H1 (cell line): ENCODE data around the gene TAF11L14. TPM values are rescaled to one million over a fixed set of nuclear protein-coding genes. Genes with fewer than 3 reads are reported as not detected.
"Not testable (repeated sequence)": the region's sequence is repeated elsewhere in the genome, so short reads cannot be mapped to it uniquely, and the experiment has no call there.

Experiments used
- CTCF ChIA-PET: fragments of 300-600 bp; sonication (Branson Sonifier 250); formaldehyde crosslinking; loops from one replicate; lab custom pipeline; 2021; ENCODE audit not compliant: partially characterized antibody; lab: Charles Lee
- POLR2A ChIA-PET: fragments of 300-600 bp; sonication (Branson Sonifier 250); formaldehyde crosslinking; loops from one replicate; lab custom pipeline; 2021; ENCODE audit warnings: inconsistent platforms; ENCODE audit not compliant: partially characterized antibody; lab: Charles Lee
- DNase-seq, 2 experiments: peaks; one replicate each; pipeline versions ENCODE4 v3.0.0 to v3.0.0-alpha.2; 2010 to 2022; ENCODE audit warnings: low spot score in 2 of 2, low read depth in 1 of 2, mixed read lengths in 1 of 2
- FAIRE-seq: peaks from 2 replicates; lab custom pipeline; 2011; peaks lifted over from hg19 to GRCh38; lab: Jason Lieb, UNC
- H2AFZ ChIP-seq: 2 replicates; pipeline ENCODE4 v1.8.1; 2012; ENCODE audit warnings: low read length, inconsistent platforms
- H2AK5ac ChIP-seq: 2 replicates; pipeline ENCODE4 v1.6.1; 2013; ENCODE audit warnings: low read depth, low read length
- H2BK120ac ChIP-seq: replicated peaks from 2 replicates; pipeline ENCODE3; 2013; ENCODE audit warnings: low read depth, low read length, inconsistent platforms
- H2BK12ac ChIP-seq: 2 replicates; pipeline ENCODE4 v1.6.1; 2013; ENCODE audit warnings: low read depth, low read length
- H2BK15ac ChIP-seq: 2 replicates; pipeline ENCODE4 v1.6.1; 2013; ENCODE audit warnings: low read length
- H2BK20ac ChIP-seq: 2 replicates; pipeline ENCODE4 v1.6.1; 2013; ENCODE audit warnings: low read length
- H2BK5ac ChIP-seq: 2 replicates; pipeline ENCODE4 v1.6.1; 2013; ENCODE audit warnings: low read depth, low read length
- H3K14ac ChIP-seq: 2 replicates; pipeline ENCODE4 v1.6.1; 2013; ENCODE audit warnings: inconsistent platforms; ENCODE audit not compliant: insufficient read length
- H3K18ac ChIP-seq: 2 replicates; pipeline ENCODE4 v1.6.1; 2013; ENCODE audit warnings: low read length; ENCODE audit errors: extremely low read depth
- H3K23ac ChIP-seq: 2 replicates; pipeline ENCODE4 v1.6.1; 2013; ENCODE audit warnings: inconsistent platforms; ENCODE audit not compliant: insufficient read length
- H3K23me2 ChIP-seq: 2 replicates; pipeline ENCODE4 v1.6.1; 2013; ENCODE audit warnings: low read depth, low read length
- H3K27ac ChIP-seq: 2 replicates; pipeline ENCODE4 v1.6.1; 2011; ENCODE audit warnings: low read depth, low read length, inconsistent platforms
- H3K27me3 ChIP-seq, 4 experiments: replicated peaks in 1 of 4; 1 replicate in 1 of 4; 2 replicates in 3 of 4; pipeline versions ENCODE4 v1.6.1 to v1.8.1; 2011 to 2013; ENCODE audit warnings: low read length in 3 of 4, mild to moderate bottlenecking in 3 of 4, inconsistent platforms in 2 of 4, mixed read lengths in 2 of 4, moderate library complexity in 1 of 4; ENCODE audit not compliant: control insufficient read depth in 3 of 4, insufficient read depth in 3 of 4; ENCODE audit errors: extremely low read depth in 1 of 4
- H3K36me3 ChIP-seq, 4 experiments: 2 replicates each; pipeline versions ENCODE4 v1.6.1 to v1.8.1; 2011 to 2013; ENCODE audit warnings: mild to moderate bottlenecking in 4 of 4, low read length in 3 of 4, moderate library complexity in 2 of 4, control low read depth in 1 of 4, inconsistent platforms in 1 of 4; ENCODE audit not compliant: insufficient read depth in 4 of 4, control insufficient read depth in 2 of 4
- H3K4ac ChIP-seq: replicated peaks from 2 replicates; pipeline ENCODE3; 2013; ENCODE audit warnings: low read length, low read depth, mixed read lengths, inconsistent platforms; ENCODE audit not compliant: insufficient read length
- H3K4me1 ChIP-seq, 4 experiments: replicated peaks in 1 of 4; 1 replicate in 1 of 4; 2 replicates in 3 of 4; pipeline versions ENCODE4 v1.6.1 to v1.8.1; 2011 to 2013; ENCODE audit warnings: low read length in 3 of 4, inconsistent platforms in 2 of 4, mixed read lengths in 1 of 4; ENCODE audit not compliant: insufficient read depth in 4 of 4, control insufficient read depth in 3 of 4
- H3K4me2 ChIP-seq, 2 experiments: 2 replicates each; pipeline versions ENCODE4 v1.6.1 to v1.8.1; 2011 to 2013; ENCODE audit warnings: low read depth in 2 of 2, low read length in 2 of 2, control low read depth in 1 of 2, inconsistent platforms in 1 of 2, mild to moderate bottlenecking in 1 of 2; ENCODE audit not compliant: insufficient read depth in 1 of 2
- H3K4me3 ChIP-seq, 4 experiments: fragments of 200-600, 300-600 bp in 1 of 4; sonication (generic), shearing (Covaris generic), sonication (Bioruptor Twin) in 1 of 4; 2 replicates each; pipeline versions ENCODE4 v1.5.1 to v1.8.1; 2011 to 2016; ENCODE audit warnings: low read length in 4 of 4, low read depth in 3 of 4, control low read depth in 2 of 4, inconsistent platforms in 2 of 4, mild to moderate bottlenecking in 2 of 4, mixed read lengths in 1 of 4, moderate library complexity in 1 of 4; ENCODE audit not compliant: insufficient read depth in 2 of 4; ENCODE audit errors: extremely low read depth in 1 of 4
- H3K56ac ChIP-seq: replicated peaks from 2 replicates; pipeline ENCODE3; 2013; ENCODE audit warnings: low read depth, mild to moderate bottlenecking, mixed read lengths, low read length, inconsistent platforms; ENCODE audit not compliant: insufficient read length
- H3K79me1 ChIP-seq: 2 replicates; pipeline ENCODE4 v1.6.1; 2013; ENCODE audit warnings: low read depth, low read length, control low read depth
- H3K79me2 ChIP-seq, 2 experiments: 2 replicates each; pipeline versions ENCODE4 v1.6.1 to v1.8.1; 2012 to 2013; ENCODE audit warnings: low read length in 2 of 2, mild to moderate bottlenecking in 2 of 2, inconsistent platforms in 1 of 2; ENCODE audit not compliant: insufficient read depth in 2 of 2, control insufficient read depth in 1 of 2
- H3K9ac ChIP-seq, 4 experiments: replicated peaks in 1 of 4; 1 replicate in 1 of 4; 2 replicates in 3 of 4; pipeline versions ENCODE4 v1.6.1 to v1.8.1; 2011 to 2013; ENCODE audit warnings: low read depth in 3 of 4, low read length in 3 of 4, control low read depth in 2 of 4, mild to moderate bottlenecking in 2 of 4, moderate library complexity in 2 of 4, inconsistent platforms in 1 of 4; ENCODE audit errors: extremely low read depth in 1 of 4
- H3K9me3 ChIP-seq, 2 experiments: 2 replicates each; pipeline versions ENCODE4 v1.6.1 to v1.8.1; 2012 to 2013; ENCODE audit warnings: mild to moderate bottlenecking in 2 of 2, moderate library complexity in 2 of 2, control low read depth in 1 of 2, inconsistent platforms in 1 of 2, low read depth in 1 of 2, low read length in 1 of 2, mixed read lengths in 1 of 2; ENCODE audit not compliant: insufficient read depth in 2 of 2
- H4K20me1 ChIP-seq, 2 experiments: replicated peaks in 1 of 2; 2 replicates each; pipeline versions ENCODE3 to v1.8.1; 2011 to 2013; ENCODE audit warnings: inconsistent platforms in 2 of 2, low read length in 2 of 2, mild to moderate bottlenecking in 1 of 2; ENCODE audit not compliant: insufficient read depth in 2 of 2, control insufficient read depth in 1 of 2
- H4K5ac ChIP-seq: 2 replicates; pipeline ENCODE4 v1.6.1; 2013; ENCODE audit warnings: low read length, low read depth, mixed read lengths, inconsistent platforms; ENCODE audit not compliant: insufficient read length
- H4K8ac ChIP-seq: 2 replicates; pipeline ENCODE4 v1.8.0; 2013; ENCODE audit warnings: mild to moderate bottlenecking, moderate library complexity, low read length, inconsistent platforms; ENCODE audit not compliant: insufficient read depth; ENCODE audit errors: extremely low read depth
- H4K91ac ChIP-seq: replicated peaks from 2 replicates; pipeline ENCODE3; 2013; ENCODE audit warnings: low read length, mixed read lengths, inconsistent platforms; ENCODE audit not compliant: insufficient read length
- WGBS, 2 experiments: shearing (Covaris generic) in 1 of 2; methylation state at CpG; one replicate each; pipeline versions ENCODE4 v1.1.6 to v1.1.7; 2013 to 2015; ENCODE audit warnings: low lambda C conversion rate in 2 of 2, mixed read lengths in 2 of 2, inconsistent platforms in 1 of 2, low coverage in 1 of 2, missing lambda C conversion rate in 1 of 2; ENCODE audit not compliant: insufficient replicate concordance in 2 of 2, insufficient coverage in 1 of 2, insufficient read length in 1 of 2; ENCODE audit errors: extremely low coverage in 1 of 2, missing lambda C conversion rate in 1 of 2; 5-methylcytosine and 5-hydroxymethylcytosine counted together
- polyA plus RNA-seq, 7 experiments: library from polyadenylated mRNA; depleted of rRNA in 3 of 7; stranded (reverse) in 5 of 7; unstranded in 2 of 7; fragments of >200 nt in 5 of 7; fragments of 200-250 nt in 2 of 7; gene quantifications; 1 replicate in 5 of 7; 2 replicates in 1 of 7; 4 replicates in 1 of 7; pipeline versions ENCODE4 v1.2.1 to v1.2.3, GENCODE V29; 2011 to 2013; ENCODE audit warnings: missing spikeins in 2 of 7, mixed read lengths in 2 of 7
- total RNA-seq: library from RNA; stranded (reverse); fragmentation: NEBNext Ultra II Directional; extraction: Animal tissue kit (Norgen Biotek cat#: 25700); gene quantifications from 2 replicates; pipeline ENCODE4 v1.2.1, GENCODE V29; 2021

The TAF11L14 gene
- total and polyA plus RNA-seq, 2 of the 8 experiments (the other 6 are each of a cell fraction or from before 2014, with no cell fraction given), result not detected

DNA sequence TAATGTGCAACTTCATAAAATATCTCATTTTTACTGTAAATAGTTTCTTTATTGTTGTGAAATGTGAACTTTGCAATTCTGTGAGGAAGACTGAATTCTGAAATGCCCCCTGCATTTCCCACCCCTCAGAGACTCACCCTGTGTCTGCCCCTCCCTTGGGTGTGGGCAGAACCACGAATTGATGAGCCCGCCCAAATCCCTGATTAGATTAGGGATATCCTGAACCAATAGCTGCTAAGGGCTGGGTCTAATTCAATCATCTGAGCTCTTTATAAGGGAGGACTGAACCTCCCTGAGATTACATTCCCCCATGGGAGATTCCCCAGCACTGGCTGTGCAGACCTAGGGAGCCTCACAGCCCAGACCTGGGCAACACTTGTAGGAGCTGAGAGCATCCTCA, 24.2 kb upstream of the TAF11L14 start, which contains the start of gene TAF11L12:
TSS of gene TAF11L12 (plus strand) at position 301 of the 400 bp plus-strand sequence.
- H4K8ac ChIP-seq, H3K4me2 ChIP-seq, H3K36me3 ChIP-seq, H3K27ac ChIP-seq, H3K4me1 ChIP-seq, H3K9me3 ChIP-seq, H4K91ac ChIP-seq, H2AFZ ChIP-seq, H3K4me3 ChIP-seq, POLR2A ChIA-PET, H3K14ac ChIP-seq, H3K4ac ChIP-seq, H3K18ac ChIP-seq, H2AK5ac ChIP-seq, H2BK5ac ChIP-seq, H3K23me2 ChIP-seq, H3K27me3 ChIP-seq, H3K79me1 ChIP-seq, H3K79me2 ChIP-seq, H3K23ac ChIP-seq, H2BK20ac ChIP-seq, H4K20me1 ChIP-seq, FAIRE-seq, H4K5ac ChIP-seq, DNase-seq, H3K9ac ChIP-seq, H3K56ac ChIP-seq, H2BK12ac ChIP-seq, H2BK120ac ChIP-seq, H2BK15ac ChIP-seq: not testable (repeated sequence)
- WGBS, 2 experiments, result 100% methylated on average over 2 of the region's 2 CpGs; no CpG with 5 or more reads in 1 of the 2 experiments
- CTCF ChIA-PET, result interaction anchor here (0.6 to 1.0 kb wide), 2 partner anchors 23 to 394 kb away, joined by 3 read pairs; no protein-coding TSS in a partner anchor
